GM13977 (cell line): ENCODE data around the gene EML4.
A peak's percentile ranks its signal among the peaks of the same experiment; 100 is the strongest.
"Not testable (repeated sequence)": the region's sequence is repeated elsewhere in the genome, so short reads cannot be mapped to it uniquely, and the experiment has no call there.

ENCODE experiments used
- DNase-seq: peaks from one replicate; pipeline ENCODE4 v3.0.0; 2012; ENCODE audit warnings: low spot score
- CTCF ChIP-seq: IDR thresholded peaks from 2 replicates; pipeline ENCODE4 v1.5.1; 2012; ENCODE audit warnings: mild to moderate bottlenecking, control low read depth; ENCODE audit not compliant: insufficient read depth; ENCODE audit errors: extremely low read depth, missing control alignments
- in situ Hi-C: fragments of 300-500 bp; cut with MboI; formaldehyde crosslinking; loops from one replicate; pipeline ENCODE4 v1.12.0; 2022; ENCODE audit warnings: low sequenced_read_pairs, low pct_unique_long_range_greater_than_20kb, mixed read lengths, inconsistent platforms; ENCODE audit not compliant: unreplicated experiment

The EML4 gene

DNA sequence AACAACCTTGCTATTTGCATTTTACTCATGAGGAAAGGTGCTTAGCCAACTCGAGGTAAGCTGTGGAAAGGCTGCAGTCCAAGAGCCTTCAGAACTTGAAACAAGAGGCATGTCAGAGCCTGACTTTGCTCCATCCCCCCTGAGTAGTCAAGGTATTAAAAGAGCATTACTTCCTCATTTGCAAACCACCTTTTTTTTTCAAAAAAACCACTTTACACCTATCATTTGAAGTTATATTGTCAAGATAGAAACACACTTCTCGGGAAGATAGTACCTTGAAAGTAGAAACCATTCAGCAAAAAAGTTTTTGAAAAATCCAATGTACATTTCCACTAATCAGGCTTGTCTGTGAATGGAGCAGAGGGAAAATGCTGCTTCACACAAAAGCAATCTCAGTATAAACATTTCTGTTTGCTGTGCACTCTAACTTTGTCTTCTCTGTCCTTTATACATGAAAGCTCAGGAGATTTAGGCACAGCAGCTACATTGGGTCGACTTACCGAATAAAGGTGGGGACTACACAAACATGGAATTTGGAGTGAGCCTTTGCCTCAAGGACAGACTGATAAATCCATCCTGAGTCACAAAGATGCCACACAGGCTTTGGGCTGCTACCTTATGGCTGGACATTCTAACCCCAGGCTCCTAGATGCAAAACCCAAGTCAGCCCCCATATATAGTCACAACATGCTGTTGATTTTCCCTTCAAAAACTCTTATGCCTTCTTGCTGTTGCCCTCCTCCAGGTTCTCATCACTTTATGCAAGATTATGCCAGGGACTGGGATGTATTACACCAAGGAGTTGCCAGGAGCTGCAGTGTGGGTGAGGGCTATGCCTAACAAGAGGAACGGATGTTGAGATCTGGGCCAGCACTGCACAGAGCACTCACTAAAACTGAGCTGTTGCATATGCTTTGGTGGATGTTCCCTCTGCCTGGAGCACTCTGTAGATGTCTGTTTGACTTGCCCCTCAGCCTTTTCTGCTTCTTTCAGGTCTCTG lies 41.4 kb upstream of the EML4 start:
- DNase-seq: peak; percentile 42
- TF ChIP-seq CTCF: no peak
- in situ Hi-C loops: no loop called here

GRCh38 chr2:42128721-42129486 lies 40.2 kb upstream of the EML4 start:
- no peak for DNase-seq
- in situ Hi-C loops: no loop called here
- no peak for TF ChIP-seq CTCF

DNA sequence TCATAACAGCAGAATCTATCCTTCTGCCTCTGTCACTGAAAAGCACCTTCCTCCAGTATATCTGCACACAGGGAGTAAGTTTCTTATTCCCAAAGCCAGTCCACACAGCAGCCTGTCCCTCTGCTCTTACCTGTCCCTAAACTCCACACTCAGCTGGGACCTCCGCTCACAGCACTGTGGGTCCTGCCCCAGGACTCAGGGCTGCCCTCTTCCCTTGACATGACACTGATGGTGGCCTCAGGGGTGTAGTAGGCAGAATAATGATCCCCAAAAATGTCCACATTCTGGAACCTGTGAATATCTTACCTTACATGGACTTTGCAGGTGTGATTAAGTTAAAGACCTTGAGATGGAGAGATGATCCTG lies 39.7 kb upstream of the EML4 start:
- DNase-seq: no peak
- in situ Hi-C loops: no loop called here
- TF ChIP-seq CTCF: no peak

GRCh38 chr2:42129947-42130346 lies 39.2 kb upstream of the EML4 start:
- in situ Hi-C loops: no loop called here
- no peak for DNase-seq
- TF ChIP-seq CTCF: no peak

DNA sequence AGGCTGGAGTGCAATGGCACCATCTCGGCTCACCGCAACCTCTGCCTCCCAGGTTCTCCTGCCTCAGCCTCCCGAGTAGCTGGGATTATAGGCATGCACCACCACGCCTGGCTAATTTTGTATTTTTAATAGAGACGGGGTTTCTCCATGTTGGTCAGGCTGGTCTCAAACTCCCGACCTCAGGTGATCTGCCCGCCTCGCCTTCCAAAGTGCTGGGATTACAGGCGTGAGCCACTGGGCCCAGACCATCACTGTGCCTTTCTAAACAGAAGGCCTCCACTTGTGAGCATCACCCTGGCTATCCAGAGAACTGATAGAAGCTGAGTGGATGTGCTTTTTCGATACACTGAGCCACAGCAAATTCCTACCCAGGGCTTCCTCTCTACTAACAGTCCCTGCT lies 38.3 kb upstream of the EML4 start:
- in situ Hi-C loops, DNase-seq: not testable (repeated sequence)

GRCh38 chr2:42132191-42132965 lies 36.8 kb upstream of the EML4 start:
- no peak for TF ChIP-seq CTCF
- DNase-seq: no peak
- in situ Hi-C loops: no loop called here
